ENCODE results near the gene DLG4.

The DLG4 gene

GRCh38 chr17:7228920-7229319 lies 9.3 kb upstream of the DLG4 start:
- H3K27ac Mint-ChIP-seq, result no peak overlapping the region
- H3K36me3 Mint-ChIP-seq, result peaks cover 21% of the 10 kb centered on the region

GRCh38 chr17:7226721-7227710 lies 7.4 kb upstream of the DLG4 start:
- H3K36me3 Mint-ChIP-seq, result peaks cover 25% of the 10 kb centered on the region
- H3K27ac Mint-ChIP-seq, result no peak overlapping the region
- ATAC-seq (ENCODE audit: low read depth) (no peak), DNase-seq (ENCODE audit: low spot score in 2 of 2) (no peak)
- H3K27me3 Mint-ChIP-seq, result no peaks in the 10 kb centered on the region
- peaks cover 2% of the 10 kb centered on the region for H3K4me1 Mint-ChIP-seq
- no peak overlapping the region for H3K4me3 Mint-ChIP-seq
- no peaks in the 10 kb centered on the region for H3K9me3 Mint-ChIP-seq

More at GRCh38 chr17:7228920-7229319, 9.3 kb upstream of the DLG4 start:
- Mint-ChIP-seq H3K4me1 (peaks cover 14% of the 10 kb centered on the region), H3K4me3 (no peak overlapping the region), H3K27me3 (no peaks in the 10 kb centered on the region), H3K9me3 (no peaks in the 10 kb centered on the region)
- DNase-seq (ENCODE audit: low spot score in 2 of 2), result no peak
- no peak for ATAC-seq (ENCODE audit: low read depth)

GRCh38 chr17:7225711-7226331 lies 6.2 kb upstream of the DLG4 start:
- Mint-ChIP-seq H3K4me1 (peaks cover 7% of the 10 kb centered on the region), H3K36me3 (peaks cover 24% of the 10 kb centered on the region)
- no peak for DNase-seq (ENCODE audit: low spot score in 2 of 2)

GRCh38 chr17:7224661-7225111 lies 5.0 kb upstream of the DLG4 start:
- H3K4me1 Mint-ChIP-seq, result peaks cover 12% of the 10 kb centered on the region
- H3K27me3 Mint-ChIP-seq, result no peaks in the 10 kb centered on the region
- H3K27ac Mint-ChIP-seq, result no peak overlapping the region
- DNase-seq (ENCODE audit: low spot score in 2 of 2) (no peak), ATAC-seq (ENCODE audit: low read depth) (no peak)
- H3K4me3 Mint-ChIP-seq, result no peak overlapping the region
- H3K9me3 Mint-ChIP-seq, result no peaks in the 10 kb centered on the region
- peaks cover 23% of the 10 kb centered on the region for H3K36me3 Mint-ChIP-seq

More at GRCh38 chr17:7225711-7226331, 6.2 kb upstream of the DLG4 start:
- no peak overlapping the region for H3K4me3 Mint-ChIP-seq
- H3K27me3 Mint-ChIP-seq, result no peaks in the 10 kb centered on the region
- no peak for ATAC-seq (ENCODE audit: low read depth)
- H3K9me3 Mint-ChIP-seq, result no peaks in the 10 kb centered on the region
- no peak overlapping the region for H3K27ac Mint-ChIP-seq

GRCh38 chr17:7224110-7224509 lies 4.5 kb upstream of the DLG4 start:
- H3K4me1 Mint-ChIP-seq, result peaks cover 16% of the 10 kb centered on the region
- no peaks in the 10 kb centered on the region for H3K27me3 Mint-ChIP-seq
- H3K9me3 Mint-ChIP-seq, result no peaks in the 10 kb centered on the region
- DNase-seq (ENCODE audit: low spot score in 2 of 2) (no peak), ATAC-seq (ENCODE audit: low read depth) (no peak)
- H3K27ac Mint-ChIP-seq, result no peak overlapping the region
- no peak overlapping the region for H3K4me3 Mint-ChIP-seq
- peaks cover 20% of the 10 kb centered on the region for H3K36me3 Mint-ChIP-seq

GRCh38 chr17:7223375-7223774 lies 3.7 kb upstream of the DLG4 start:
- DNase-seq (ENCODE audit: low spot score in 2 of 2) (no peak), ATAC-seq (ENCODE audit: low read depth) (no peak)
- Mint-ChIP-seq H3K4me1 (peaks cover 16% of the 10 kb centered on the region), H3K27ac (no peak overlapping the region), H3K27me3 (no peaks in the 10 kb centered on the region), H3K4me3 (no peak overlapping the region), H3K9me3 (no peaks in the 10 kb centered on the region), H3K36me3 (peaks cover 19% of the 10 kb centered on the region)

GRCh38 chr17:7222972-7223292 lies 3.3 kb upstream of the DLG4 start:
- Mint-ChIP-seq H3K27ac (no peak overlapping the region), H3K9me3 (no peaks in the 10 kb centered on the region), H3K4me1 (peaks cover 16% of the 10 kb centered on the region), H3K4me3 (no peak overlapping the region), H3K36me3 (peaks cover 16% of the 10 kb centered on the region), H3K27me3 (no peaks in the 10 kb centered on the region)
- DNase-seq (ENCODE audit: low spot score in 2 of 2) (no peak), ATAC-seq (ENCODE audit: low read depth) (no peak)

GRCh38 chr17:7222093-7222971 lies 2.7 kb upstream of the DLG4 start:
- H3K27ac Mint-ChIP-seq, result peak overlapping the region; percentile 29
- peaks cover 20% of the 10 kb centered on the region for H3K4me1 Mint-ChIP-seq

GRCh38 chr17:7221278-7222092 lies 1.8 kb upstream of the DLG4 start:
- DNase-seq (ENCODE audit: low spot score in 2 of 2) (no peak), ATAC-seq (ENCODE audit: low read depth) (no peak)
- no peaks in the 10 kb centered on the region for H3K9me3 Mint-ChIP-seq
- H3K27ac Mint-ChIP-seq, result peak overlapping the region; percentile 86
- H3K27me3 Mint-ChIP-seq, result no peaks in the 10 kb centered on the region
- H3K4me3 Mint-ChIP-seq, result peak overlapping the region; percentile 95
- peaks cover 23% of the 10 kb centered on the region for H3K4me1 Mint-ChIP-seq
- peaks cover 12% of the 10 kb centered on the region for H3K36me3 Mint-ChIP-seq

More at GRCh38 chr17:7222093-7222971, 2.7 kb upstream of the DLG4 start:
- Mint-ChIP-seq H3K9me3 (no peaks in the 10 kb centered on the region), H3K36me3 (peaks cover 14% of the 10 kb centered on the region), H3K27me3 (no peaks in the 10 kb centered on the region), H3K4me3 (no peak overlapping the region)
- DNase-seq (ENCODE audit: low spot score in 2 of 2) (no peak), ATAC-seq (ENCODE audit: low read depth) (no peak)

- Mint-ChIP-seq H3K27ac (peak overlapping the region; percentile 86), H3K4me3 (peak overlapping the region; percentile 95), H3K36me3 (peaks cover 9% of the 10 kb centered on the region), H3K4me1 (peaks cover 30% of the 10 kb centered on the region), H3K27me3 (peaks cover 4% of the 10 kb centered on the region), H3K9me3 (no peaks in the 10 kb centered on the region)
- DNase-seq (ENCODE audit: low spot score in 2 of 2), result peak in 1 of 2 donors; percentile 38
- ATAC-seq (ENCODE audit: low read depth), result peak; percentile 68
Measured at GRCh38 chr17:7220593-7221277, 1.1 kb upstream of the DLG4 start.

GRCh38 chr17:7219229-7219811 lies 316 bp downstream of the DLG4 start:
- Mint-ChIP-seq H3K4me1 (peaks cover 39% of the 10 kb centered on the region), H3K36me3 (peaks cover 9% of the 10 kb centered on the region)

GRCh38 chr17:7218758-7219157 lies 878 bp downstream of the DLG4 start:
- Mint-ChIP-seq H3K4me1 (peaks cover 44% of the 10 kb centered on the region), H3K4me3 (peak overlapping the region; percentile 57), H3K27me3 (peaks cover 4% of the 10 kb centered on the region), H3K27ac (no peak overlapping the region), H3K36me3 (peaks cover 5% of the 10 kb centered on the region), H3K9me3 (no peaks in the 10 kb centered on the region)
- ATAC-seq (ENCODE audit: low read depth), result no peak
- no peak for DNase-seq (ENCODE audit: low spot score in 2 of 2)

More at GRCh38 chr17:7219229-7219811, 316 bp downstream of the DLG4 start:
- H3K4me3 Mint-ChIP-seq, result peak overlapping the region; percentile 95
- H3K27me3 Mint-ChIP-seq, result peaks cover 4% of the 10 kb centered on the region
- peak overlapping the region; percentile 86 for H3K27ac Mint-ChIP-seq
- no peaks in the 10 kb centered on the region for H3K9me3 Mint-ChIP-seq
- no peak for DNase-seq (ENCODE audit: low spot score in 2 of 2)
- ATAC-seq (ENCODE audit: low read depth), result no peak

Measured in memory B cell (primary cell).